GM06990 (cell line): ENCODE data around the gene FCER2.
"Not testable (repeated sequence)": the region's sequence is repeated elsewhere in the genome, so short reads cannot be mapped to it uniquely, and the experiment has no call there.

Experiments used
- DNase-seq: peaks from one replicate; pipeline ENCODE4 v3.0.0-alpha.2; 2011; ENCODE audit not compliant: insufficient read length; ENCODE audit errors: extremely low read depth
- H3K27me3 ChIP-seq: replicated peaks from 2 replicates; pipeline ENCODE4 v1.6.0; 2011; ENCODE audit warnings: low read length; ENCODE audit not compliant: control insufficient read depth, insufficient read depth
- H3K36me3 ChIP-seq: 2 replicates; pipeline ENCODE4 v1.5.1; 2011; ENCODE audit warnings: low read length; ENCODE audit not compliant: control insufficient read depth, insufficient read depth
- H3K4me3 ChIP-seq: replicated peaks from 2 replicates; pipeline ENCODE4 v1.5.1; 2011; ENCODE audit warnings: low read depth, mild to moderate bottlenecking, control low read depth, low read length
- TF ChIP-seq, protein P1 (sequence below): IDR thresholded peaks from 2 replicates; pipeline ENCODE4 v1.5.1; 2011; ENCODE audit warnings: low read length, control low read depth, mild to moderate bottlenecking, inconsistent platforms; ENCODE audit not compliant: insufficient read depth, poor library complexity, severe bottlenecking

FCER2 gene, protein sequence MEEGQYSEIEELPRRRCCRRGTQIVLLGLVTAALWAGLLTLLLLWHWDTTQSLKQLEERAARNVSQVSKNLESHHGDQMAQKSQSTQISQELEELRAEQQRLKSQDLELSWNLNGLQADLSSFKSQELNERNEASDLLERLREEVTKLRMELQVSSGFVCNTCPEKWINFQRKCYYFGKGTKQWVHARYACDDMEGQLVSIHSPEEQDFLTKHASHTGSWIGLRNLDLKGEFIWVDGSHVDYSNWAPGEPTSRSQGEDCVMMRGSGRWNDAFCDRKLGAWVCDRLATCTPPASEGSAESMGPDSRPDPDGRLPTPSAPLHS

DNA sequence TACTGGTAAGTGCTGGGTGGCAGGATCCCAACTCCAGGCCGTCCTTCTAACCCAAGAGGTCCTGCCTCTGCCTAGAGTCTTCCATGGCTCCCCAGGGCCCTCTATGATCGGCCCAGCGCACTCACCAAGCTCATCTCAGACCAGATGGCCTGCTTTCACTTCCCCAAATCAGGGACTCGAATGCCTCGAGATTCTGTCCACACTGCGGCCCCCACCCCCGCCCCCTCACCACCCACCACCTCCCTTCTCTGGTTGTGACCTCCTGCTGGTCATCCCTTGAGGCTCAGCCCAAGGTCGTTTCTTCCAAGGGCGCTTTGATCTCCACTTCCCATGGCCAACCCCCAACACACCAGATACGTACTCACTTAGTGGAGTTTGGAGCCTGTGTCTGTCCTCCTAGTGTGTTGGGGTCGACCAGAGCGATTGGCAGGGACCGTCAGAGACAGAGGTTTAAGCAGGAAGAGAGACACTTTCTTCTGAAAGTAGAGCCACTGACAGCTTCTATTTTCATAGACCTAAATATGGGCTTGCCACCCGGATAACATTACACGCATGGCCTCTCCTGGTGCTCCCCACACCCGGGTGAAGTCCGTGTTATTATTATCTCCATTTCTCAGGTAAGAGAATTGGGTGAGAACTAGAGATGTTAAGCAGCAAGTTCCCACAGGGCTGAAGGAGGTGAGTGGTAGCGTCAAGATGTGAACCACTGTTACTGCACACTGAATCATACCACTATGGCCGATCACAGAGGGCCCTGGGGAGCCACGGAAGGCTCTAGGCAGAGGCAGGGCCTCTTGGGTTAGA lies at the start of gene FCER2:
FCER2 (minus strand) TSS at position 478 of the 804 bp plus-strand sequence. CDS start 2,371 bp downstream, outside the sequence.
- peak; percentile 88 for DNase-seq
- Histone ChIP-seq H3K27me3 (no peaks in the 10 kb centered on the region), H3K36me3 (peaks cover 18% of the 10 kb centered on the region), H3K4me3 (peak within 1 kb of the TSS; percentile 81)
- TF ChIP-seq, protein P1, sequence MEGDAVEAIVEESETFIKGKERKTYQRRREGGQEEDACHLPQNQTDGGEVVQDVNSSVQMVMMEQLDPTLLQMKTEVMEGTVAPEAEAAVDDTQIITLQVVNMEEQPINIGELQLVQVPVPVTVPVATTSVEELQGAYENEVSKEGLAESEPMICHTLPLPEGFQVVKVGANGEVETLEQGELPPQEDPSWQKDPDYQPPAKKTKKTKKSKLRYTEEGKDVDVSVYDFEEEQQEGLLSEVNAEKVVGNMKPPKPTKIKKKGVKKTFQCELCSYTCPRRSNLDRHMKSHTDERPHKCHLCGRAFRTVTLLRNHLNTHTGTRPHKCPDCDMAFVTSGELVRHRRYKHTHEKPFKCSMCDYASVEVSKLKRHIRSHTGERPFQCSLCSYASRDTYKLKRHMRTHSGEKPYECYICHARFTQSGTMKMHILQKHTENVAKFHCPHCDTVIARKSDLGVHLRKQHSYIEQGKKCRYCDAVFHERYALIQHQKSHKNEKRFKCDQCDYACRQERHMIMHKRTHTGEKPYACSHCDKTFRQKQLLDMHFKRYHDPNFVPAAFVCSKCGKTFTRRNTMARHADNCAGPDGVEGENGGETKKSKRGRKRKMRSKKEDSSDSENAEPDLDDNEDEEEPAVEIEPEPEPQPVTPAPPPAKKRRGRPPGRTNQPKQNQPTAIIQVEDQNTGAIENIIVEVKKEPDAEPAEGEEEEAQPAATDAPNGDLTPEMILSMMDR, result no peak

DNA sequence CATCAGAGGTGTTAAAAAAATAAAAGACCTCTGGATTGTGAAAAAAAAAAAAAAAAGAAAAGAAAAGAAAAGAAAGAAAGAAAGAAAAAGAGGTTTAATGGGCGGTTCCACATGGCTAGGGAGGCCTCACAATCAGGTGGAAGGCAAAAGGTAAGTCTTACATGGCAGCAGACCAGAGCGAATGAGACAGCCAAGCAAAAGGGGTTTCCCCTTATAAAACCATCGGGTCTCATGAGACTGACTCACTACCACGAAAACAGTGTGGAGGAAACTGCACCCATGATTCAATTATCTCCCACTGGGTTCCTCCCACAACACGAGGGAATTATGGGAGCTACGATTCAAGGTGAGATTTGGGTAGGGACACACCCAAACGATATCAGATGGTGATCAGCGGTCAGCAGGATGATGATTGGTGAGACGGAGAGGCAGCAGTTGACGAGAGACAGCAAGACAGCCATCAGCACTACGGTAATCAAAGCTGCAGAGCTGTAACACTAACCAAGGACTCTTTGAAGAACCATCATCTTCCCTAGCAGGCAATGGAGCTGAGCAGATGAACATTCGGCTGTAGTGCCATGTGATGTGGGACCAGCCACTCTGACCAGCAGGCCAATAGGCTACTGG lies 49.3 kb upstream of the FCER2 start:
- TF ChIP-seq, protein P1, result no peak
- H3K27me3 ChIP-seq, result no peaks in the 10 kb centered on the region
- H3K36me3 ChIP-seq, result no peaks in the 10 kb centered on the region
- DNase-seq, result peak; percentile 48
- H3K4me3 ChIP-seq, result no peak overlapping the region

DNA sequence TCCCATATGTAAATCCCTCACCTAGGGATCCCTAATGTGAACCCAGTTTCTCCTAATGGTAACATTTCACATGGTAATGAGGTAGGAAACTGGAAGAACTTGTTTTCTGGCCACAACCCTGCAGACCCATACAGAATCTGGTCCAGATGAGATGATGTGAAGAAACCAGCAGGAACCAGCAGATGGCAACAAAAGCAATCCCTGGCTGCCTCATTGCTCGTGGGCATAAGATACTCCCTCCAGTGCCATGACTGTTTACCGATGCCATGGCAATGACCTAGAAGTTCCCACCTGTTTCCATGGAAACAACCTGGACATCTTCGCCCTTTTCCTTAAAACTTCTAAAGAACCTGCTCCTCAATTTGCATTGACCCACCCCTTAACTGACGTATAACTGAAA lies 46.8 kb upstream of the FCER2 start:
- Histone ChIP-seq H3K4me3 (no peak overlapping the region), H3K36me3 (no peaks in the 10 kb centered on the region), H3K27me3 (no peaks in the 10 kb centered on the region)
- DNase-seq, result no peak
- TF ChIP-seq, protein P1, result peak; percentile 48

DNA sequence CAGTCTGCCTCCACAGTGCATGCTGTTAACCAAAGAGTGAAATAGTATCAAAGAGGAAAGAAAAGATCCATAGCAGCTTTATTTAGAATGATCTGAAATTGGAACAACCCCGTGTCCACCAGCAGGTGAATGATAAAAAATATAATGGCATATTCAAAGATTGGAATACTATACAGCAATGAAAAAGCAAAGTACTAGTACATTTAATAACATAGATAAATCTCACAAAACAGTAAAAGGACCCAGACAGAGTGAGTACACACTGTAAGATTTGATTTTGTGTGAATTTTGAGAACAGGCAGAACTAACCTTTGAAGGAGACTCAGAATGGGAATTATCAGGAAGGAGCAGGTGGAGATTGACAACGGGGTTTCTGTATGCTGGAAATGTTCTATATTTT lies 46.2 kb upstream of the FCER2 start:
- no peaks in the 10 kb centered on the region for H3K36me3 ChIP-seq
- TF ChIP-seq, protein P1, result no peak
- no peaks in the 10 kb centered on the region for H3K27me3 ChIP-seq
- H3K4me3 ChIP-seq, result no peak overlapping the region
- no peak for DNase-seq

DNA sequence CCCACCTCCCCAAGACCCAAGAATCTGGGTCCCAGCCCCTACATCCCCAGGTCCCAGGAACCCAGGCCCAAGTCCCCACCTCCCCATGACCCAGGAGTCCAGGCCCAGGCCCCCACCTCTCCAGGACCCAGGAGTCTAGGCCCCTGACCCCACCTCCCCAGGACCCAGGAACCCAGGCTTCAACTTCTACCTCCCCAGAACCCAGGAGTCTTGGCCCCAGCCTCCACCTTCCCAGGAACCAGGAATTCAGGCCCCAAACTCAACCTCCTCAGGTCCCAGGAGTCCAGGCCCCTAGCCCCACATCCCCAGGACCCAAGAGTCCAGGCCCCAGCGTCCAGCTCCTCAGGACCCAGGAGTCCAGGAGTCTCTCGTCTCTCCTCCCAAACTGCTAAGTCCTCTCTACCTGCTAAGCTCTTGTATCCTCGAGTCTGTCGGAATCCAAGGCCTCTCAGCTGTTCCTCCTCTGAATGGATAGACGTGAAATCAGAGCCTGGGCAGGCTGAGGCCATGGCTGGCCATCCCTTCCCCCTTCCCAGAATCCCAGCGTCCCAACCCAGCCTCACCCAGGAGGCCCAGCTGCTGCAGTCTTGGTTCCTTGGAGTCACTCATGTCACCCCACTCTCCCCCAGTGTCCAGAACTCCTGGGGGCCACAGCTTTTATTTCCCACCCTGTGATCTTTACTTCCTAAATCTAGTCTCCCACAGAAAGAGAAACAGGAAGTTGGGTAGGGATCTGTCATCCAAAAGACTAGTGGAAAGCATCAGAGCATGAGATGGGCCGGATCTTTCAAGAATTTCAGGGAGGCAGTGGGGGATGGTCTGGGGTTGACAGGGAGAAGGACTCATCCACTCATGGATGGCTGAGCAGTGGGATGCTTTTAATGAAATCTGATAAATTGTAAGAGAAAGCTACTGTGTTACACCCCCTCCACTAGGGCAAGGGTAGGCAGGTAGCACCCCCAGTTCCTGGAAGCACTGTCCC lies 45.3 kb upstream of the FCER2 start, which contains the start of gene CD209:
CD209 (minus strand) TSS at position 632 of the 982 bp plus-strand sequence; CDS start at position 609, 23 bp downstream.
- no peaks in the 10 kb centered on the region for H3K27me3 ChIP-seq
- no peaks in the 10 kb centered on the region for H3K36me3 ChIP-seq
- TF ChIP-seq, protein P1, result no peak
- DNase-seq, result no peak
- H3K4me3 ChIP-seq, result no peak within 1 kb of the TSS

DNA sequence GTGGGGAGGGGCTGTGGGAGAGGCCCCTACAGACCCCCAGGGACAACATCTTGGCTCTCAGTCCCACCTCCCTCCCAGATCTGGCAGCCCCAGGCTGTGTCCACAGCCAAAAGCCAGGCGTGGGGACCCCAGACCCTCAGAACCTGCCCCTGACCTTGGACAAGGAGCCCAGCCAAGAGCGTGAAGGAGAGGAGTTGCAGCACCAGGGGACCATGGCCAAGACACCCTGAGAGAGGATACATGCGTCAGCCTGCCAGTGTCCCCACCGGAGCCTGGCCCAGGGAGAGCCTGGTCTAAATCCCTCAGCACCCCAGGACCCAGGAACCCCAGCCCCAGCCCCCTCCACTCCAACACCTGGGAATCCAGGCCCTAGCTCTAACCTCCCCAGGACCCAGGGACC lies 44.4 kb upstream of the FCER2 start:
- not testable (repeated sequence) for H3K4me3 ChIP-seq, H3K36me3 ChIP-seq, DNase-seq, H3K27me3 ChIP-seq
